Measurements from ENCODE around the gene TMEM179.
"Not testable (repeated sequence)": the region's sequence is repeated elsewhere in the genome, so short reads cannot be mapped to it uniquely, and the experiment has no call there.

TMEM179 gene

DNA sequence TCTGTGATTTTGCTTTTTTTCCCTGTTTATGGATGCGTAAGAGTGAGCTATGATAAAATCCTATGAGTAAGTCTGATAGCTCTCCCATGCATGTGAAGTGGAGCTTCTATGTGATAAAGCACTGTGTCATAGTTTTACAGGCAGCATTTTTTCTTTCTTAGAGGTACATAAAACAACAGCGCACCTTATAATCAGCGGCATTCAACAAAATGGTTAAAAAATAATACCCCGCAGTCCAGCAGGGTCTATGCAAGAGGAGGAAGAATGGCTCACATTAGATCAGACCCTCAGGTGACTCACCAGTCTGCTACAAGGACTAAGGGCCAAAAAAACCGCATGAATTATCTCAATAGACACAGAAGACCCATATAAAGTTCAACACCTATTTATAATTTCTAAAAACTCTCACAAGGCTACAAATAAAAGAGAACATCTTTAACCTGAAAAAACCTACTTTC, 33.0 kb upstream of the TMEM179 start:
- no peak for DNase-seq (ENCODE audit: low read depth)

DNA sequence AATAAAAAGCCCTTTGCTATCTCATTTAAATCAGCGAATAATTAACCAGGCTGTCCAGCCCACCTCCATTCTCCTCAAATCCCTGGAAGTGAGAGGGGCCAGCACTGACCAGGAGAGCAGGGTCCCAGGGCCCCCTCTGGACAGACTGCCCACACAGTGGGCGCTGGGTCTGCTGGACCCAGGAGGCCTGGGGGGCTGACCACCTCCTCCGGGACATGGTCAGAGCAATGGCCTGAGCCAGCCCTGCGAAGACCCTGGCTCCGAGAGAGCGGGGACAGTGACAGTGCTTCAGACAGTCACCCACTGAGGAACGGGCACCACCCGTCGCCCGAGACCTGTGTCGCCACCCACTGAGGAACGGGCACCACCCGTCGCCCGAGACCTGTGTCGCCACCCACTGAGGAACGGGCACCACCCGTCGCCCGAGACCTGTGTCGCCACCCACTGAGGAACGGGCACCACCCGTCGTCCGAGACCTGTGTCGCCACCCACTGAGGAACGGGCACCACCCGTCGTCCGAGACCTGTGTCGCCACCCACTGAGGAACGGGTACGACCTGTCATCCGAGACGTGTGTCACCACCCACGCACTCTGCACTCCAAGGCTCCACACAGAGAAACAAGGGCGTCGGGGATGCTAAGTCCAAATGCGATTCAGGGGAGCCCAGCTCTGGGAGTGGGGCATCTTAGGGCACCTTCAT, 32.4 kb upstream of the TMEM179 start:
- not testable (repeated sequence) for DNase-seq (ENCODE audit: low read depth)

GRCh38 chr14:104636131-104636530, 31.6 kb upstream of the TMEM179 start:
- DNase-seq (ENCODE audit: low read depth), result no peak

DNA sequence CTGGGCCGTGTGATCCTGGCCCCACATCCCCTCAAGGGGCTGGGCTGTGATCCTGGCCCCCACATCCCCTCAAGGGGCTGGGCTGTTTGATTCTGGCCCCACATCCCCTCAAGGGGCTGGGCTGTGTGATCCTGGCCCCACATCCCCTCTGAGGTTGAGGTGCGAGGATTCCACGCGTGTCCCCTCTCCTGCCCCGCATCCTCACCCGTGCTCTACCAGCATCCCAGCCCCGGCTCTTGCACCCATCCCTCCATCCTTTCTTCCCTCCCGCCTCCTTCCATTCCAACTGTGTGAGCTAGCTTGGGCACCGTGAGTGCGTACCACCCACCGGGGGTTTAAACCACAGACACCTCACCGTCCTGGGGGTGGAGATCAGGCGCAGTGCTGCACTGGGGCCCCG, 31.1 kb upstream of the TMEM179 start:
- no peak for DNase-seq (ENCODE audit: low read depth)

DNA sequence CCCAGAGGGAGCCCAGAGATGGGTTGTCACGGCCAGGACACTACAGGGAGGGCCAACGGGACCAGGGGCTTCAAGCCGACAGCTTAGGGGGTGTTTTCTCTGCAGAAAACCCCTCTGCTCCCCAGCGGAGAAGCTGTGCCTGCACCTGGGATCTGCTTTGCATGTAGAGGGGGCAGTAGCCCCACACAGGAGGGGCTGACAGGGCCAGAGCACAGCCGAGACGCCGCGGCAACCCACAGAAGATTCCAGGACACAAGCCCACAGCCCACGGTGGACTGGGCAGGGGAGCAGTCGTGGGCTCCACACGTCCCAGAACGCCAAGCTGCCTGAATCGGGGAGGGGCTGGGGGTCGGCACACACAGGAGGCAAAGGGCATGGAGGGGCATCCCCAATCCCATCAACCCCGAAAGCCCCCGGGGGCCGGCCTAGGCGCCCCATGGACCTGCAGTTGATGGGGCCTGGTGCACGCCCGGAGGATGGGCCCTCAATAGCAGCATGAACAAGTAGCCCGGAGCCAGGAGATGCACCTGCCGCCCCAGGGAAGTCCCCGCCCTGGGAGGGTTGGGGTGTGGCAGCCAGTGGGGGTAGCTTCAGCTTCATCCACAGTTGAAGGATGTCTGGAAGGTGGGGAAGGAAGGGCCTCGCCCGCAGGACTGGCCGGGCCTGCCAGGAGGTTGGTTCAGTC, 30.5 kb upstream of the TMEM179 start:
- no peak for DNase-seq (ENCODE audit: low read depth)

DNA sequence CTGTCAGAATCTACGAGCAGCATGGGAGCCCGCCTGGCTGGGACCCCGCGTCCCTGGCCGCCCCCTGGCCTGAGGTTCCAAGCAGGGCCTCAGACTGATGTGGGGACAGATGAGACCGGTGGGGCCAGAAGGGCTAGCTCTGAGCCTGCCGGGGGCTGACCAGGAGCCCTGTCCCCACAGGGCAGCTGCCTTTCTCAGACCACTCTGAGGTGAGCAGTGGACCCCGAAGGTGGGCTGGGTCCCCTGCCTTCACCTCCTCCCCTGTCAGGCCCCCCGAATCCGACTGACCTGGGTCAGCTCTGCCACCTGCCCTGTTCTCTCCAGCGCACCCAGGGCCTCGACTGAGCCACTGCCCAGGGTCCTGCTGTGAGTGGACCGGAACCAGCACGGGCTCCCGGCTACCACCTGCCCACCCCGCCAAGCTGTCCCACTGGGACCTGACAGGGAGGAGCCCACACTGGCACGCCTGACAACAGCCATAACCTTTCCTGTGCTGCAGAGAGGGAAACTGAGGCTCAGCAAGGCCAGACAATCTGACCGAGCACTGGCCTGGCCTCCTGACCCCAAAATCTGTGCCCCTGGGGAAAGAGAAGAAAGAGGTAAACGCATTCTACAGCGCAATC, 29.7 kb upstream of the TMEM179 start:
- DNase-seq (ENCODE audit: low read depth), result no peak

DNA sequence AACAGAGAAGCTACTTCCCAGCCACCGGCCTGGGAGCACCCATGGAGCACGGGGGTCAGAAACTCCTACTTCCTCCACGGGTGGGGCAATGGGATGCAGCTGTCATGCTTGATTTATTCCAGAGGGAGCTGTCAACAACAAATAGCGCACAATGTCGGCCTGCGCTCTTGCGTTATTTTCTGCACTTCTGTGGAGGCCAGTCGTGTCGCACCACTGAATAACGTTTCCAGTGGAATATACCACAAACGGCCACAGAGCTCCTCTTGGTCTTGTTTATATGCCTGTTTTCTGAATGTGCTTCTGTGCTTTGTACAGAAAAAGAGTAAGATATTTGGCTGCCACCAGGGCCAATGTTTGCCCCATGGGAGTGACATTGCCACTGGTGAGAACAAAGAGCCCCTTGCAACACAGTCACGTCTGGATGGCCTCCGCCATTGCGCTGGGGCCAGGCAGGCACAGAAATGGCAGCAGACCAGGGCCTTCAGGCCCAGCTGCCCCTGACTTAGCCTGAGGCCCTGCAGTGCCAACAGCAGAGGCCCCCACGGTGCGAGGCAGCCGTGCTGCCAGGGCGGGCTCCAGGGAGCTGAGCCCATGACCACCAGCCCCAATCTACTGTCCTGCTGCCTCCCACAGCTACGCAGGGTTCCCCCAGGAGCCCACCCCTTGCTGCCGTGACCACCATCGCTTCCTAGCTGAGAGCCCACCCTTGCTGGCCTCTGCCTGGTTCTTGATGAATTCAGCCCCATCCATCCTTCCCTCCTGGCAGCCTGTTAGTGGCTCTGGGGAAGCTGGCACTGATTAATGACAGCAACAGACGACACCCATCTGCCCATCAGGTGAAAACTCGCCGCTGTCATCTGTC, 28.9 kb upstream of the TMEM179 start:
- DNase-seq (ENCODE audit: low read depth), result no peak

- no peak for DNase-seq (ENCODE audit: low read depth)
Observed at GRCh38 chr14:104632781-104633180, 28.2 kb upstream of the TMEM179 start.

GRCh38 chr14:104624939-104625338, 20.4 kb upstream of the TMEM179 start:
- no peak for DNase-seq (ENCODE audit: low read depth)

GRCh38 chr14:104614126-104614812, 9.7 kb upstream of the TMEM179 start:
- DNase-seq (ENCODE audit: low read depth), result no peak

DNA sequence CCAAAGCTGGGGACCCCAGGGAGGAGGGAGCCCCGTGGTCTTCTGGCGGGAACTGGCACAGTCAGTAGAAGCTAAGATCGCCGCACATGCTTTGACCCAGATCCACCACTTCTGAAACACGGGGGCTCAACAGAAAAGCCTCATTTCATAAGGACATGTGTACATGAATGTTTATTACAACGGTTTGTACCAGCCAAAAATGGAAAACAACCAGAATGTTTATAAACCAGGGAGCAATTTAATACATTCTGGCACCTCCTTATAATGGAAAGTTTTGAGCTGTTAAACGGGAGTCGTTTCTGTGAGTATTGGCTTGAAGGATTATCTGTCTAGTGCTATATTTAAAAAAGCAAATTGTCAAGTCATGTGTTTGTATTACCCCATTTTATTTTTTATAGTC, 7.3 kb upstream of the TMEM179 start:
- no peak for DNase-seq (ENCODE audit: low read depth)

DNA sequence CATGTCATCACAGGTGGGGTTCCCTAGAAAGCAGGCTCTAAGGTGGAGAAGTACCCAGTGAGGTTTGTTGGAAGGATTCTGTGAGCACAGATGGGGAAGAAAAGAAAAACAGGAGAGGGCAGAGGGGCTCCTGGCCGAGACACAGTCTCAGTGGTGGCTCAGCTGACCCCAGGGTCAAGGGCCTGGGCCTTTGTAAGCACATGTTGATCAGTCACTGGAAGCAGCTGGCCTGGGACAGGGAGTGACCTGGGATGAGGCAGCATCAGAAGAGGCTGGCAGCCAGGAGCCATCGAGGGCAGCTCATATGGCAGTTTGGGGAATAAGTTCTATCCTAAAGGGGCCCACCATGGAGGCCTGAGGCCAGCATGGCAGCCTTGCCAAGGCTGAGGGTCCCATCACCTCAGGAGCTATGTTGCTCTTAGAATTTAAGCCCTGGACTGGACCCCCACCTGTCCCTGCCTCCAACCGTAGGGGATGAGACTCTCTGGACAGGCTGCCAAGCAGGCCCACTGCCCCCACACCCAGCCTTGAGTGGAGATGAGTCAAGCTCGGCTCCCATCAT, 6.3 kb upstream of the TMEM179 start:
- DNase-seq (ENCODE audit: low read depth), result no peak

GRCh38 chr14:104609666-104610065, 5.1 kb upstream of the TMEM179 start:
- no peak for DNase-seq (ENCODE audit: low read depth)

DNA sequence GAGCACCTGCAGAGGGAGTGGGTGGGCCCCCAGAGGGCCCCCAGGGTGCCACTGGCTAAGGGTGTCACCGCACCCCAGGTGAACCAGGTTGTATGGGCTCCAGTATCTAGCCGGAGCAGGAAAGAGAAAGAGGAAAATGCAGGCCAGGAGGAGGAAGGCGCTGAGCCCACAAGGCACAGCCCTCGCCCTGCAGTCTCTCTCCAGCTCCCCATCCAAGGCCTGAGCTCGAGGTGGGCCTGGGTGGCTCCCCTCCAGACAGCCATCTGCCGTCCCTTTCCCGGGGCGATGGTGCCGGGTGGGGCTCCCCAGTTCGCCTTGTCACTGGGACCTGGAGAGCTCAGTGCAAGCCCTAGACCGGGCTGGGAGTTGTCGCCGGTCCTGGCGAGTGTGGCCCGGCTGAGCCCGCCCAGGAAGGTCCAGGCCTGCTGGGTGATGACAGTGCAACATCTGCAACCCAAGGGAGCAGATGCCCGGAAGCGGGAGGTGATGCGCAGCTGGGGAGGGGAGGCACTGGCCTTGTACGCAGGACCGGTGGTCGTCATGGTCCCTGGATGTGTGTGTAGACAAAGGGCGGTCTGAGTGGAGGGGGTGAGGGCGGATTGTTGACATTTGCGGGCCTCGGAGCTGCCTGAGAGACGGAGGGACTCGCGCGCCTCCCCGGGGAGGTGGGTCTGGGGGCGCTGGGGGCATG, 716 bp downstream of the TMEM179 start:
- no peak for DNase-seq (ENCODE audit: low read depth)

DNA sequence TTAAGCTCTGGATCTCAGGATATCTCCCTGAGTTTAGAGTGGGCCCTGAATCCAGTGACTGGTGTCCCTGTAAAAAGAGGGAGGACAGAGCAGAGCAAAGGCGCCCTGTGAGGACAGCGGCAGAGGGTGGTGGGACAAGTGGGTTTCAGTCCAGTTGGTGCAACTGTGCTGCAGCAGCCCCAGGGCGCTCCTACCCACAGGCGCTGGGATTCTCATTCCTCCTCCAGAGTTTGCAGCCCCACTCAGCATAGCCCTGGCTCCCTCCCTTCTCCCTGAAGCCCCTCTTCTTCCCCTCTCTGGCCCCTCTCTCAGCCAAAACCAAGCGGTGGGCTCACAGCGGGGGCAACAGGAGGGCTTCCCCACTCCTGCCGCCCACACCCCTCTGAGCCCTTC, 1.6 kb downstream of the TMEM179 start:
- no peak for DNase-seq (ENCODE audit: low read depth)

- DNase-seq (ENCODE audit: low read depth), result no peak
Observed at GRCh38 chr14:104602315-104602932, 2.1 kb downstream of the TMEM179 start.

DNA sequence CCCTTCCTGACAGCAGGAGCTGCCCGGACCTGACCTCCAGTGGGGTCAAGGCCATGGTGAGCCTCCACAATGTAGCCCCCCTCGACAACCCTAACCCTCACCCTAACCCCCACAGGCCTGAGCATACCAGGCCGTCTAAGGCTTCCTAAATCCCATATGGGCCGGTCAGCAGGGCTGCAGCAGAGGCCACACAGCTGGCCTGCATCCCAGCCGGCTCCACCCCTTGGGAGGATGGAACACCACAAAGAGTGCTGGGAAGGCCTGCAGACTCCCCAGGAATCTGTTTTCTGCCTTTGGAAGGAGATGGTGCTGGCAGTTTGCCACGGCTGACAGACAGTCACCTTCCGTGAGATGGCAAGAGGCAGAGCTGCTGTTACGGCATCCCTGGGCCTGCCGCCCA, 2.8 kb downstream of the TMEM179 start:
- no peak for DNase-seq (ENCODE audit: low read depth)

- no peak for DNase-seq (ENCODE audit: low read depth)
Observed at GRCh38 chr14:104600805-104601204, 3.8 kb downstream of the TMEM179 start.

DNA sequence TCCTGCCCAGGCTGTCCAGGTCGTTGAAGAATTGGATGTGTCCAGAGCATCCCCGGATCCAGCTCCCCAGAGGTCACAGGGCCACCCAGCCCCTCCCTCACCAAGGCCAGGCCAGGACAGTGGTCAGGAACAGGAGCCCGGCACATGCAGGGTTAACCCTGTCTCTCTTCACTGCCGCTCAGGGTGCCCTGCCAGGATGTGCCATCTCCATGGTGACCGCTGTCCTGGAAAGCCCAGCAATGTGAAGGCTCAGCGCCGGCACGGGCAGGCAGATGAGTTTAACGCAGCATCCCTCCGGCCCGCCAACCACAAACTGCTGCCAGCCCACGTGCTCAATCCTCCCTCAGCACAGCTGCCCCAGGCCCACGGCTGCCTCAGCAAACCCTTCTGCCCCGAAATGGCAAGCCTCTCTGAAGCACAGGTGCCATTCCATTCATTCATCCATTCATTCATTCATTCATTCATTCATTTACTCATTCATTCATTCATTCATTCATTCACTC, 4.4 kb downstream of the TMEM179 start:
- no peak for DNase-seq (ENCODE audit: low read depth)

- DNase-seq (ENCODE audit: low read depth), result no peak
Observed at GRCh38 chr14:104599446-104599845, 5.1 kb downstream of the TMEM179 start.

All from activated gamma-delta T cell treated with anti-CD3 and anti-CD28 coated beads, Interleukin-2, amount 50 U/mL, for 16 hours (primary cell).